ENCODE measurements around the gene NTHL1.

The NTHL1 gene

DNA sequence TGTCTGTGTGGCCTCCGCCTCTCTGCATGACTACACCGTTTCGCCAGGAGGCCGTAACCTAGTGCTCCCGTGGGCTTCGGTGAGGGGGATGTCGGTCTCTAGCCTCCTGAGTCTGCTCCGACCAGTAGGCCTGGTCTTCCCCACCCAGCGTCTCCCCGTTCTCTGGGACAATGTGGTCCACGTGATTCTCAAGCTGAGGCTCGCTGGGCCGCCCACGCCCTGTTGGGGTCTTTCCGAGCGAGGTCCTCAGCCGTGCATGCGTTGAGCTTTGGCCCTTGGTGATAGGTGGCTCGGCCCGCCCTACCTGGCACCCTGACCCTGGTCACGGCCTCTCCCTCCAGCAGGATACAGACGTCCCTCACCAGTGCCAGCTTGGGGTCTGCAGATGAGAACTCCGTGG is 31.1 kb upstream of the NTHL1 start:
- Histone ChIP-seq H3K18ac (ENCODE audit: low read length) (no peak overlapping the region), H2AK5ac (ENCODE audit: low read length) (no peak overlapping the region), H3K4me1 (ENCODE audit: control insufficient read depth in 1 of 2, insufficient read depth in 2 of 2, low read length in 2 of 2) (no peaks in the 10 kb centered on the region), H3K4me3 (ENCODE audit: low read depth, low read length) (no peak overlapping the region), H4K12ac (ENCODE audit: low read depth, low read length) (no peak overlapping the region), H3K36me3 (ENCODE audit: control insufficient read depth in 1 of 2, insufficient read depth in 2 of 2, low read length in 2 of 2) (peaks cover 74 to 88% of the 10 kb centered on the region in 2 experiments), H3K4me2 (ENCODE audit: low read length) (no peak overlapping the region), H4K8ac (ENCODE audit: low read depth, low read length) (no peak overlapping the region), H3K9ac (ENCODE audit: low read length) (no peak overlapping the region), H3K4ac (ENCODE audit: low read depth, low read length) (no peak overlapping the region), H4K91ac (ENCODE audit: low read depth, low read length) (no peak overlapping the region), H2AFZ (ENCODE audit: insufficient read depth, low read length, poor library complexity) (no peak overlapping the region), H3K79me1 (ENCODE audit: low read length) (no peaks in the 10 kb centered on the region), H2BK5ac (ENCODE audit: low read depth, low read length, poor library complexity) (no peak overlapping the region), H3K27ac (ENCODE audit: low read depth, low read length) (no peak overlapping the region), H2BK12ac (ENCODE audit: low read length) (no peak overlapping the region), H2BK120ac (ENCODE audit: insufficient read depth, low read length, poor library complexity) (no peak overlapping the region), H3K9me3 (ENCODE audit: insufficient read depth, low read depth, low read length) (peaks cover 2% of the 10 kb centered on the region), H3K23ac (ENCODE audit: low read length) (no peak overlapping the region), H3K14ac (ENCODE audit: low read length) (no peak overlapping the region), H3K79me2 (ENCODE audit: control insufficient read depth, insufficient read depth, low read length, poor library complexity) (no peaks in the 10 kb centered on the region), H3K27me3 (ENCODE audit: insufficient read depth, low read length) (no peaks in the 10 kb centered on the region)
- no CpG with 5 or more reads among the region's 23 CpGs for WGBS (ENCODE audit: extremely low coverage, insufficient coverage, insufficient read length)
- DNase-seq, result no peak

GRCh38 chr16:2078096-2078495 is 30.5 kb upstream of the NTHL1 start:
- Histone ChIP-seq H4K91ac (ENCODE audit: low read depth, low read length) (no peak overlapping the region), H2AK5ac (ENCODE audit: low read length) (no peak overlapping the region), H2BK12ac (ENCODE audit: low read length) (no peak overlapping the region), H2BK120ac (ENCODE audit: insufficient read depth, low read length, poor library complexity) (no peak overlapping the region), H3K27ac (ENCODE audit: low read depth, low read length) (no peak overlapping the region), H3K79me2 (ENCODE audit: control insufficient read depth, insufficient read depth, low read length, poor library complexity) (no peaks in the 10 kb centered on the region), H3K9ac (ENCODE audit: low read length) (no peak overlapping the region), H2AFZ (ENCODE audit: insufficient read depth, low read length, poor library complexity) (no peak overlapping the region), H4K12ac (ENCODE audit: low read depth, low read length) (no peak overlapping the region), H3K14ac (ENCODE audit: low read length) (no peak overlapping the region), H2BK5ac (ENCODE audit: low read depth, low read length, poor library complexity) (no peak overlapping the region), H3K79me1 (ENCODE audit: low read length) (no peaks in the 10 kb centered on the region), H3K4me1 (ENCODE audit: control insufficient read depth in 1 of 2, insufficient read depth in 2 of 2, low read length in 2 of 2) (no peaks in the 10 kb centered on the region), H3K36me3 (ENCODE audit: control insufficient read depth in 1 of 2, insufficient read depth in 2 of 2, low read length in 2 of 2) (peaks cover 75 to 88% of the 10 kb centered on the region in 2 experiments), H3K23ac (ENCODE audit: low read length) (no peak overlapping the region), H3K4me3 (ENCODE audit: low read depth, low read length) (no peak overlapping the region), H4K8ac (ENCODE audit: low read depth, low read length) (no peak overlapping the region), H3K9me3 (ENCODE audit: insufficient read depth, low read depth, low read length) (peaks cover 2% of the 10 kb centered on the region), H3K18ac (ENCODE audit: low read length) (no peak overlapping the region), H3K4me2 (ENCODE audit: low read length) (no peak overlapping the region), H3K4ac (ENCODE audit: low read depth, low read length) (no peak overlapping the region), H3K27me3 (ENCODE audit: insufficient read depth, low read length) (no peaks in the 10 kb centered on the region)
- no CpG with 5 or more reads among the region's 7 CpGs for WGBS (ENCODE audit: extremely low coverage, insufficient coverage, insufficient read length)
- DNase-seq, result no peak

DNA sequence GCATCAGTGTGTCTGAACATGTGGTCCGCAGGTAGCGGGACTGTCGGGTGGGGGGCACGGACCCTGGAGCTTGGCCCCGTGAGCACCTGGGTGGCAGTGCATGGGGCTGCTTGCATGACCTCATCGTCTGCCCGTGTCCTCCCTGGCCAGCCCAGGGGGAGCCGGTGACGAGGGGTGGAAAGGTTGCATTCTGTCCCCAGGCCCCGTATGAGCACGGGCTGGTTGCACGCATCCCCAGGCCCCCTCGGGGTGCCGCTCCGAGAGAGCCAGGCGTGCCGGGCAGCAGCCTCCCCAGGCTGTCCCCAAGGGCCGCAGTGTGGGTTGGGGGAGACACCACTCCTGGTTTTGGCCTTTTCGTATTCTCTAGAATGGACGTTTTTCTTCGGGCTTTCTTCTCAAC is 30.1 kb upstream of the NTHL1 start:
- no peak overlapping the region for H3K9ac ChIP-seq (ENCODE audit: low read length)
- H3K14ac ChIP-seq (ENCODE audit: low read length), result no peak overlapping the region
- H3K4me1 ChIP-seq (ENCODE audit: control insufficient read depth in 1 of 2, insufficient read depth in 2 of 2, low read length in 2 of 2), result no peaks in the 10 kb centered on the region
- H3K18ac ChIP-seq (ENCODE audit: low read length), result no peak overlapping the region
- H3K36me3 ChIP-seq (ENCODE audit: control insufficient read depth in 1 of 2, insufficient read depth in 2 of 2, low read length in 2 of 2), result peaks cover 75 to 88% of the 10 kb centered on the region in 2 experiments
- H3K4me3 ChIP-seq (ENCODE audit: low read depth, low read length), result no peak overlapping the region
- H3K23ac ChIP-seq (ENCODE audit: low read length), result no peak overlapping the region
- no peak overlapping the region for H2BK12ac ChIP-seq (ENCODE audit: low read length)
- no peak overlapping the region for H3K4me2 ChIP-seq (ENCODE audit: low read length)
- H3K9me3 ChIP-seq (ENCODE audit: insufficient read depth, low read depth, low read length), result peaks cover 2% of the 10 kb centered on the region
- H3K27ac ChIP-seq (ENCODE audit: low read depth, low read length), result no peak overlapping the region
- H4K12ac ChIP-seq (ENCODE audit: low read depth, low read length), result no peak overlapping the region
- H3K27me3 ChIP-seq (ENCODE audit: insufficient read depth, low read length), result no peaks in the 10 kb centered on the region
- no peak overlapping the region for H2BK5ac ChIP-seq (ENCODE audit: low read depth, low read length, poor library complexity)
- no peak overlapping the region for H2BK120ac ChIP-seq (ENCODE audit: insufficient read depth, low read length, poor library complexity)
- H2AFZ ChIP-seq (ENCODE audit: insufficient read depth, low read length, poor library complexity), result no peak overlapping the region
- no peak for DNase-seq
- WGBS (ENCODE audit: extremely low coverage, insufficient coverage, insufficient read length), result no CpG with 5 or more reads among the region's 21 CpGs
- no peak overlapping the region for H3K4ac ChIP-seq (ENCODE audit: low read depth, low read length)
- no peak overlapping the region for H4K91ac ChIP-seq (ENCODE audit: low read depth, low read length)
- no peaks in the 10 kb centered on the region for H3K79me1 ChIP-seq (ENCODE audit: low read length)
- H3K79me2 ChIP-seq (ENCODE audit: control insufficient read depth, insufficient read depth, low read length, poor library complexity), result no peaks in the 10 kb centered on the region
- H4K8ac ChIP-seq (ENCODE audit: low read depth, low read length), result no peak overlapping the region
- H2AK5ac ChIP-seq (ENCODE audit: low read length), result no peak overlapping the region

DNA sequence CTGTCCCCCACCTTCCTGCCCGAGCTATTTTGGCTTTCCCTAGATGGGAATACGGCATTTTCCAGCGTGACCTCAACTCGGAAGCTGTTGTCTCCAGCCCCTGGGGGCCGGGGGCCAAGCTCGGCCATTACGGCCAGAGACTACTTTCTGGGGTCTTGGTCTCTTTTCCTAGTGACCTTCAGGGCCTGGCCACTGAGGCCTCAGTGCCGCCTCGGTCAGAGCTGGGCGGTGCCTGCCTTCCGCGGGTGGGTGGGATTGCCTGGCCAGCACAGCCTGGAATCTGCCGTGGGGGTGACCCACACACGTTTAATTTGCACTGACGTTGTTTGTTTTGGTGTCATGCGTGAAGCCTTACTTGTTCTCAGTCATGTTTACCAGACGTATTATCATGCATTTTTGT is 29.4 kb upstream of the NTHL1 start:
- H2AFZ ChIP-seq (ENCODE audit: insufficient read depth, low read length, poor library complexity), result no peak overlapping the region
- no peak overlapping the region for H3K9ac ChIP-seq (ENCODE audit: low read length)
- no peak overlapping the region for H2BK5ac ChIP-seq (ENCODE audit: low read depth, low read length, poor library complexity)
- no peak overlapping the region for H3K4me2 ChIP-seq (ENCODE audit: low read length)
- no peak overlapping the region for H3K18ac ChIP-seq (ENCODE audit: low read length)
- H4K8ac ChIP-seq (ENCODE audit: low read depth, low read length), result no peak overlapping the region
- no peaks in the 10 kb centered on the region for H3K79me1 ChIP-seq (ENCODE audit: low read length)
- H3K27me3 ChIP-seq (ENCODE audit: insufficient read depth, low read length), result no peaks in the 10 kb centered on the region
- no peak overlapping the region for H3K23ac ChIP-seq (ENCODE audit: low read length)
- no peaks in the 10 kb centered on the region for H3K79me2 ChIP-seq (ENCODE audit: control insufficient read depth, insufficient read depth, low read length, poor library complexity)
- WGBS (ENCODE audit: extremely low coverage, insufficient coverage, insufficient read length), result no CpG with 5 or more reads among the region's 17 CpGs
- no peak overlapping the region for H3K4ac ChIP-seq (ENCODE audit: low read depth, low read length)
- no peak overlapping the region for H2AK5ac ChIP-seq (ENCODE audit: low read length)
- no peaks in the 10 kb centered on the region for H3K4me1 ChIP-seq (ENCODE audit: control insufficient read depth in 1 of 2, insufficient read depth in 2 of 2, low read length in 2 of 2)
- no peak for DNase-seq
- H2BK120ac ChIP-seq (ENCODE audit: insufficient read depth, low read length, poor library complexity), result no peak overlapping the region
- H3K4me3 ChIP-seq (ENCODE audit: low read depth, low read length), result no peak overlapping the region
- H4K91ac ChIP-seq (ENCODE audit: low read depth, low read length), result no peak overlapping the region
- no peak overlapping the region for H3K14ac ChIP-seq (ENCODE audit: low read length)
- H2BK12ac ChIP-seq (ENCODE audit: low read length), result no peak overlapping the region
- H3K27ac ChIP-seq (ENCODE audit: low read depth, low read length), result no peak overlapping the region
- no peak overlapping the region for H4K12ac ChIP-seq (ENCODE audit: low read depth, low read length)
- H3K36me3 ChIP-seq (ENCODE audit: control insufficient read depth in 1 of 2, insufficient read depth in 2 of 2, low read length in 2 of 2), result peaks cover 75 to 88% of the 10 kb centered on the region in 2 experiments
- peaks cover 2% of the 10 kb centered on the region for H3K9me3 ChIP-seq (ENCODE audit: insufficient read depth, low read depth, low read length)

All from trophoblast cell (in vitro differentiated cells and primary cell).